GM10248 (cell line): Measurements from ENCODE around the gene ANP32E.
"Not testable (repeated sequence)": the region's sequence is repeated elsewhere in the genome, so short reads cannot be mapped to it uniquely, and the experiment has no call there.

Experiments
- CTCF ChIA-PET: fragments of 300-600 bp; sonication (Branson Sonifier 250); formaldehyde crosslinking; extraction: SDS; loops from one replicate; lab custom pipeline; 2021; ENCODE audit warnings: antibody characterized with exemption; lab: Yijun Ruan, JAX
- POLR2A ChIA-PET: fragments of 350-650 bp; sonication (Branson Sonifier 250); formaldehyde crosslinking; extraction: SDS; loops from one replicate; lab custom pipeline; 2020; ENCODE audit warnings: antibody characterized with exemption; lab: Yijun Ruan, JAX
- DNase-seq: peaks from one replicate; pipeline ENCODE4 v3.0.0; 2012; ENCODE audit errors: extremely low spot score
- CTCF ChIP-seq: IDR thresholded peaks from 2 replicates; pipeline ENCODE4 v1.5.1; 2012; ENCODE audit warnings: mild to moderate bottlenecking, low read depth; ENCODE audit errors: extremely low read depth, missing control alignments, control extremely low read depth

ANP32E gene

GRCh38 chr1:150233359-150234308 is 2.3 kb downstream of the ANP32E start:
- no peak for TF ChIP-seq CTCF
- ChIA-PET POLR2A (interaction anchor here (0.6 to 0.7 kb wide), 4 partner anchors 11 to 751 kb away, joined by 3 to 6 read pairs (median 4); partner anchors contain the start of gene PLEKHO1), CTCF (interaction anchor here (1.1 to 1.5 kb wide), 4 partner anchors 9 to 230 kb away, joined by 3 read pairs; no protein-coding TSS in a partner anchor)
- DNase-seq = no peak

DNA sequence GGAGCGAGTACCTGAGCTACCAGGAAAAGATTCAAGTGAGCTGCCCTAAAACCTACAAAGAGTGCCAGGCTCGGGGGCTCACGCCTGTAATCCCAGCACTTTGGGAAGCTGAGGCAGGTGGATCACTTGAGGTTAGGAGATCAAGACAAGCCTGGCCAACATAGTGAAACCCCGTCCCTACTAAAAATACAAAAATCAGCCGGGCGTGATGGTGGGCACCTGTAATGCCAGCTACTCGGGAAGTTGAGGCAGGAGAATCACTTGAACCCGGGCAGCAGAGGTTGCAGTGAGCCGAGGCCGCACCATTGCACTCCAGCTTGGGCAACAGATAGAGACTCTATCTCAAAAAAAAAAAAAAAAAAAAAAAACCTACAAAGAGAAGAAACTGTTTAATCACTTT is 3.0 kb downstream of the ANP32E start:
- ChIA-PET POLR2A (interaction anchor here (0.6 kb wide), 1 partner anchor 243 kb away, joined by 3 read pairs; no protein-coding TSS in a partner anchor), CTCF (interaction anchor here (1.2 to 1.5 kb wide), 3 partner anchors 9 to 23 kb away, joined by 3 read pairs; no protein-coding TSS in a partner anchor)
- not testable (repeated sequence) for DNase-seq

- POLR2A ChIA-PET, DNase-seq: not testable (repeated sequence)
- CTCF ChIA-PET = interaction anchor here (1.2 to 1.7 kb wide), 2 partner anchors 15 to 27 kb away, joined by 3 to 4 read pairs; no protein-coding TSS in a partner anchor
These were observed 7.7 kb downstream of the ANP32E start for GRCh38 chr1:150228246-150228645.

GRCh38 chr1:150227228-150227627 is 8.7 kb downstream of the ANP32E start:
- CTCF ChIA-PET = interaction anchor here (1.2 kb wide), 1 partner anchor 14 kb away, joined by 3 read pairs; no protein-coding TSS in a partner anchor
- POLR2A ChIA-PET = no interaction called here
- DNase-seq = no peak
- TF ChIP-seq CTCF = no peak

GRCh38 chr1:150226486-150226885 is 9.4 kb downstream of the ANP32E start:
- no peak for TF ChIP-seq CTCF
- no peak for DNase-seq
- CTCF ChIA-PET = interaction anchor here (0.7 kb wide), 1 partner anchor 11 kb away, joined by 3 read pairs; no protein-coding TSS in a partner anchor
- POLR2A ChIA-PET = no interaction called here

DNA sequence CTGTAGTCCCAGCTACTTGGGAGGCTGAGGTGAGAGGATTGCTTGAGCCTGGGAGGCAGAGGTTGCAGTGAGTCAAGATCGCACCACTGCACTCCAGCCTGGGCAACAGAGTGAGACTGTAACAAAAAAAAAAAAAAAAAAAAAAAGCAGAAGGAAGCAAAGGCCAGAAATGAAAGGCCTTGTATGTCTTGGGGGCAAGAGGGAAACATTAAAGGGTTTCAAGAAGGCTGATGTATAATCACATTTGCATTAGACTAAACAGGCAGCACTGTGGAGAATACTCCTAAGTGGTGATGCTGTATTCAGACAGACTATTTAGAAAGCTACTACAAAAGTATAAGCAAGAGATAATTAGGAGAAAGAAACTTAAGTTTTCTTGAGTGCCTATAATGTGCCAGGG is 10.4 kb downstream of the ANP32E start:
- no peak for DNase-seq
- ChIA-PET CTCF (interaction anchor here (1.6 kb wide), 1 partner anchor 12 kb away, joined by 5 read pairs; no protein-coding TSS in a partner anchor), POLR2A (no interaction called here)
- TF ChIP-seq CTCF = no peak

GRCh38 chr1:150224983-150225382 is 10.9 kb downstream of the ANP32E start:
- ChIA-PET CTCF (interaction anchor here (0.9 to 1.6 kb wide), 3 partner anchors 8 to 35 kb away, joined by 3 to 5 read pairs (median 3); no protein-coding TSS in a partner anchor), POLR2A (no interaction called here)
- no peak for DNase-seq
- TF ChIP-seq CTCF = no peak
